AG04450 (cell line): Measurements from ENCODE around the gene DRG1. TPM values are rescaled to one million over a fixed set of nuclear protein-coding genes. Genes with fewer than 3 reads are reported as not detected.

Source experiments
- CTCF ChIA-PET: fragments of 300-600, 350-600 bp; formaldehyde crosslinking; extraction: SDS; loops from one replicate; lab custom pipeline; 2022; ENCODE audit warnings: antibody characterized with exemption, inconsistent platforms; lab: Charles Lee
- POLR2A ChIA-PET: fragments of 350-600 bp; formaldehyde crosslinking; extraction: SDS; loops from one replicate; lab custom pipeline; 2021; ENCODE audit warnings: antibody characterized with exemption, inconsistent platforms; lab: Yijun Ruan, JAX
- DNase-seq: peaks from one replicate; pipeline ENCODE4 v3.0.0-alpha.2; 2011; ENCODE audit warnings: low read depth, low spot score
- H3K27ac ChIP-seq: one replicate; pipeline ENCODE4 v1.5.1; 2012; ENCODE audit warnings: low read depth, low read length, control low read depth
- H3K27me3 ChIP-seq: one replicate; pipeline ENCODE4 v1.6.0; 2012; ENCODE audit warnings: low read length; ENCODE audit not compliant: control insufficient read depth, insufficient read depth
- H3K4me3 ChIP-seq: 2 replicates; pipeline ENCODE4 v1.5.1; 2011; ENCODE audit warnings: mild to moderate bottlenecking, low read depth, low read length, control low read depth
- H3K9me3 ChIP-seq: 2 replicates; pipeline ENCODE4 v1.5.1; 2012; ENCODE audit warnings: low read length; ENCODE audit not compliant: control insufficient read depth, insufficient read depth
- polyA plus RNA-seq: library from polyadenylated mRNA; depleted of rRNA; stranded (reverse); fragments of >200 nt; gene quantifications from 2 replicates; pipeline ENCODE4 v1.2.3, GENCODE V29; 2011
- TF ChIP-seq, protein P1 (sequence below): IDR thresholded peaks from 2 replicates; pipeline ENCODE4 v1.5.1; 2011; ENCODE audit warnings: low read depth, low read length, control low read depth, inconsistent platforms

Gene DRG1
- polyA plus RNA-seq, 1 experiment, result 108 TPM

GRCh38 chr22:31461699-31462098 is 62.3 kb downstream of the DRG1 start:
- CTCF ChIA-PET, result no interaction called here
- POLR2A ChIA-PET, result no interaction called here
- no peak for DNase-seq
- no peaks in the 10 kb centered on the region for H3K9me3 ChIP-seq
- H3K4me3 ChIP-seq, result no peak overlapping the region
- H3K27ac ChIP-seq, result no peak overlapping the region
- no peaks in the 10 kb centered on the region for H3K27me3 ChIP-seq
- TF ChIP-seq, protein P1, sequence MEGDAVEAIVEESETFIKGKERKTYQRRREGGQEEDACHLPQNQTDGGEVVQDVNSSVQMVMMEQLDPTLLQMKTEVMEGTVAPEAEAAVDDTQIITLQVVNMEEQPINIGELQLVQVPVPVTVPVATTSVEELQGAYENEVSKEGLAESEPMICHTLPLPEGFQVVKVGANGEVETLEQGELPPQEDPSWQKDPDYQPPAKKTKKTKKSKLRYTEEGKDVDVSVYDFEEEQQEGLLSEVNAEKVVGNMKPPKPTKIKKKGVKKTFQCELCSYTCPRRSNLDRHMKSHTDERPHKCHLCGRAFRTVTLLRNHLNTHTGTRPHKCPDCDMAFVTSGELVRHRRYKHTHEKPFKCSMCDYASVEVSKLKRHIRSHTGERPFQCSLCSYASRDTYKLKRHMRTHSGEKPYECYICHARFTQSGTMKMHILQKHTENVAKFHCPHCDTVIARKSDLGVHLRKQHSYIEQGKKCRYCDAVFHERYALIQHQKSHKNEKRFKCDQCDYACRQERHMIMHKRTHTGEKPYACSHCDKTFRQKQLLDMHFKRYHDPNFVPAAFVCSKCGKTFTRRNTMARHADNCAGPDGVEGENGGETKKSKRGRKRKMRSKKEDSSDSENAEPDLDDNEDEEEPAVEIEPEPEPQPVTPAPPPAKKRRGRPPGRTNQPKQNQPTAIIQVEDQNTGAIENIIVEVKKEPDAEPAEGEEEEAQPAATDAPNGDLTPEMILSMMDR, result no peak

- Histone ChIP-seq H3K27me3 (no peaks in the 10 kb centered on the region), H3K4me3 (no peak overlapping the region), H3K9me3 (no peaks in the 10 kb centered on the region), H3K27ac (no peak overlapping the region)
- POLR2A ChIA-PET, result no interaction called here
- CTCF ChIA-PET, result interaction anchor here (1.4 kb wide), 1 partner anchor 13 kb away, joined by 4 read pairs; no protein-coding TSS in a partner anchor
- TF ChIP-seq, protein P1, result no peak
- DNase-seq, result no peak
Observed at GRCh38 chr22:31465307-31465706, 65.9 kb downstream of the DRG1 start.

GRCh38 chr22:31474743-31475142 is 75.3 kb downstream of the DRG1 start:
- peak; percentile 58 for DNase-seq
- H3K9me3 ChIP-seq, result no peaks in the 10 kb centered on the region
- no peak overlapping the region for H3K27ac ChIP-seq
- TF ChIP-seq, protein P1, result no peak
- H3K27me3 ChIP-seq, result no peaks in the 10 kb centered on the region
- ChIA-PET CTCF (no interaction called here), POLR2A (no interaction called here)
- H3K4me3 ChIP-seq, result no peak overlapping the region

DNA sequence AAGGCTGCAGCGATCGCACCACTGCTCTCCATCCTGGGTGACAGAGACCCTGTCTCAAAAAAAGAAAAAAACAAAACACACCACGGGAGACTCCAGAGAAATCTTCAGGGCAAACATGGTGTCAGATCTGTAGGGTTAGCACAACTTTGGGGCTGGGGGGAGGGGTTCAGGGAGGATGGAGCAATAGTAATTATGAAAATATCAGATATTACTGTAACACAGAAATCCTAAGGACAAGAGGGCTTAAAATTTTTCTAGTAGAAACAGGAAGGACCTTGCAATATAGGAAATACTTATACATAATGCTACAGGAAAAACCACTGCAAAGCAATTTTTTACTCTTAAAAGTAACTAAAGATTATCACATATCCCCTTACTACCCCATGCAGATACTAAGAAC is 76.4 kb downstream of the DRG1 start:
- POLR2A ChIA-PET, result no interaction called here
- CTCF ChIA-PET, result no interaction called here

GRCh38 chr22:31477329-31477728 is 77.9 kb downstream of the DRG1 start:
- H3K9me3 ChIP-seq, result no peaks in the 10 kb centered on the region
- no peak overlapping the region for H3K4me3 ChIP-seq
- CTCF ChIA-PET, result interaction anchor here (0.7 kb wide), 1 partner anchor 97 kb away, joined by 5 read pairs; no protein-coding TSS in a partner anchor
- no peak for DNase-seq
- TF ChIP-seq, protein P1, result no peak
- no peak overlapping the region for H3K27ac ChIP-seq
- POLR2A ChIA-PET, result interaction anchor here (0.5 to 0.7 kb wide), 2 partner anchors 133 to 258 kb away, joined by 3 to 4 read pairs; no protein-coding TSS in a partner anchor
- H3K27me3 ChIP-seq, result no peaks in the 10 kb centered on the region

More for the DNA sequence above, 76.4 kb downstream of the DRG1 start:
- TF ChIP-seq, protein P1, result no peak
- H3K4me3 ChIP-seq, result no peak overlapping the region
- H3K27ac ChIP-seq, result no peak overlapping the region
- DNase-seq, result no peak
- no peaks in the 10 kb centered on the region for H3K9me3 ChIP-seq
- H3K27me3 ChIP-seq, result no peaks in the 10 kb centered on the region
